MG63 (cell line): Measurements from ENCODE around the gene BRD4. TPM values are rescaled to one million over a fixed set of nuclear protein-coding genes. Genes with fewer than 3 reads are reported as not detected.

Source experiments
- DNase-seq: peaks from one replicate; pipeline ENCODE4 v3.0.0-alpha.2; 2020
- H3K27me3 ChIP-seq: fragments of 250-450 bp; sonication (Bioruptor Pico); 2 replicates; pipeline ENCODE4 v1.5.1; 2020; ENCODE audit warnings: mild to moderate bottlenecking, moderate library complexity
- H3K36me3 ChIP-seq: fragments of 250-450 bp; sonication (Bioruptor Pico); 2 replicates; pipeline ENCODE4 v1.5.1; 2020; ENCODE audit warnings: mild to moderate bottlenecking, moderate library complexity
- H3K4me3 ChIP-seq: fragments of 250-450 bp; sonication (Bioruptor Pico); 2 replicates; pipeline ENCODE4 v1.5.1; 2020; ENCODE audit warnings: mild to moderate bottlenecking, moderate library complexity
- H3K9me3 ChIP-seq: fragments of 250-450 bp; sonication (Bioruptor Pico); 2 replicates; pipeline ENCODE4 v1.5.1; 2020; ENCODE audit warnings: mild to moderate bottlenecking, moderate library complexity
- total RNA-seq: library from RNA; depleted of rRNA; stranded (reverse); fragments of >200 nt; shearing (Covaris generic); gene quantifications from 2 replicates; pipeline ENCODE4 v1.2.3, GENCODE V29; 2014; ENCODE audit warnings: low replicate concordance; rRNA removed

BRD4 gene
- total RNA-seq, 1 experiment from 2014 or later: 16.0 TPM

- Histone ChIP-seq H3K9me3 (no peaks in the 10 kb centered on the region), H3K36me3 (no peaks in the 10 kb centered on the region), H3K27me3 (no peaks in the 10 kb centered on the region), H3K4me3 (no peak overlapping the region)
- DNase-seq: no peak
These were observed 145.0 kb downstream of the BRD4 start for GRCh38 chr19:15187026-15188007.

Other genes starting within 250 kb of the BRD4 start
- gene SYDE1, start 225.1 kb downstream of the BRD4 start, total RNA-seq: 90.8 and 120 TPM in 2 replicates
- gene NOTCH3, start 131.5 kb downstream of the BRD4 start, total RNA-seq: 0.44 and 0.56 TPM in 2 replicates
- gene EPHX3, start 100.1 kb downstream of the BRD4 start, total RNA-seq: not detected in 2 replicates
- 29.6 and 30.2 TPM in 2 replicates for gene AKAP8, start 47.2 kb upstream of the BRD4 start, total RNA-seq
- 83.8 and 108 TPM in 2 replicates for gene AKAP8L, start 86.4 kb upstream of the BRD4 start, total RNA-seq
- gene WIZ, start 117.4 kb upstream of the BRD4 start, total RNA-seq: 18.0 and 24.3 TPM in 2 replicates
- gene RASAL3, start 132.0 kb upstream of the BRD4 start, total RNA-seq: 0.25 TPM in 1 of 2 replicates, not detected in the other
- gene PGLYRP2, start 147.0 kb upstream of the BRD4 start, total RNA-seq: not detected in 2 replicates
- 0.23 TPM in 1 of 2 replicates, not detected in the other for gene CYP4F22, start 176.0 kb upstream of the BRD4 start, total RNA-seq